ENCODE measurements around the gene PIEZO2.

GRCh38 chr18:10953672-10954071, 195.7 kb downstream of the PIEZO2 start:
- TF ChIP-seq CTCF (conservative IDR thresholded peaks at IDR 0.05) = no peak
- no peak for TF ChIP-seq ZFX (IDR thresholded peaks at IDR 0.05)

Data from C4-2B (cell line).